Measurements from ENCODE around the gene STEAP1.
"Not testable (repeated sequence)": the region's sequence is repeated elsewhere in the genome, so short reads cannot be mapped to it uniquely, and the experiment has no call there.

DNA sequence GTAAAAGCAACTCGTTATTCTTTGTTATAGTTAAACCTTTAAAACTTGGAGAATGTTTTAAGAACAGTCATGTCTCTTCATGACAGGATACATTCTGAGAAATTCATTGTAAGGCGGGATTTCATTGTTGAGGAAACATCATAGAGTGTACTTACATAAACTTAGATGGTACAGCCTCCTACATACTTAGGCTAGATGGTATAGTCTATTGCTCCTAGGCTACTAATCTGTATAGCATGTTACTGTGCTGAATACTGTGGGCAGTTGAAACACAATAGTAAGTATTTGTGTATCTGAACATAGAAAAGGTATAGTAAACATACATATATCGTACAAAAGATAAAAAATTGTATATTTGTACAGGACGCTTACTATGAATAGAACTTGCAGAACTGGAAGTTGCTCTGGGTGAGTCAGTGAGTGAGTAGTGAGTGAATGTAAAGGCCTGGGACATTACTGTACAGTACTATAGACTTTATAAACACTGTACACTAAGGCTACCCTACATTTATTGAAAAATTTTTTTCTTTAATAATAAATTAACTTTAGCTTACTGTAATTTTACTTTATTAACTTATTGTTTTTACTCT lies 3.6 kb downstream of the STEAP1 start:
- not testable (repeated sequence) for TF ChIP-seq CTCF, POLR2A, EP300 (IDR thresholded peaks at IDR 0.05)
